Measurements from ENCODE around the gene SFXN4.

Gene SFXN4, protein sequence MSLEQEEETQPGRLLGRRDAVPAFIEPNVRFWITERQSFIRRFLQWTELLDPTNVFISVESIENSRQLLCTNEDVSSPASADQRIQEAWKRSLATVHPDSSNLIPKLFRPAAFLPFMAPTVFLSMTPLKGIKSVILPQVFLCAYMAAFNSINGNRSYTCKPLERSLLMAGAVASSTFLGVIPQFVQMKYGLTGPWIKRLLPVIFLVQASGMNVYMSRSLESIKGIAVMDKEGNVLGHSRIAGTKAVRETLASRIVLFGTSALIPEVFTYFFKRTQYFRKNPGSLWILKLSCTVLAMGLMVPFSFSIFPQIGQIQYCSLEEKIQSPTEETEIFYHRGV

GRCh38 chr10:119165171-119166117 lies at the start of gene SFXN4:
SFXN4 (minus strand) TSS chr10:119165714; CDS start chr10:119165647, 67 bp downstream.
- DNase-seq (ENCODE audit: low read depth): no peak
- H3K4me3 ChIP-seq (ENCODE audit: low read depth, low read length): peak within 1 kb of the TSS; percentile 68

DNA sequence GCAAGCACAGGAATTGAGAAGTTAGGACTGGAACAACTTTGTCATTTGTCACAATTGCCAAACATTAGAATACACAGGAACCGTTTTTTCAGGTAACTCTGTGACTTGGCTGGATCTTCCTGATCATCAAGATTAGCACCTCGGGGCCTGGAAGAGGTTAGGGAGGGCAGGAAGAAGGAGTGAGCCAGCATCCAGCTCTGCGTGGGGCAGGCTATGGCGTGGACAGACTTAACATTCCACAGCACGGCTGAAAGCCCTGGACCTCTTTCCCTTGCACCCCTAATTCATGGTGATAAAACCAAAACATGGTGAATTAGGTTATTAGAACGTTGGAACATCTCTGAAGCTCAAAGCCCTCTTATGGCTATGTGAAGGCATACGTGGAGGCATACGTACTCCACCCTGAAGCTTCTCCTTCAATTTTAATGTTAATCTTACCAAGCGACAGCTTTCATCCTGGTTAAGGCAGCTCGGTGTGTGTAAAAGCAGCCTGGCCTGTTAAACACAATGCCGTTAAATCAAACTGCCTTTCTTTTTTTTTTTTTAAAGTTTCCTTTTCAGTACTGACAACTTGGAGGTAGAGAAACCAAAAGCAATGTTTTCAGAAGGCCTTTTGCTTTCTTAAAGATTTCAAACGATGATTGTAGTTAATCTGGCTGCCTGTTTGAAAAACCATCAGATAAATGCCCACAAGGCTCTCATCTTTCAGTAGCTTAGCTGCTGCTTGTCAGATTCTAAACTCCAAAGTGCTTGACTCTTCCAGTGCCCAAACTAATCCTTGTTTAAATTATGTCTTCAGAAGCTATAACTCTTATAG lies 46.3 kb upstream of the SFXN4 start:
- DNase-seq (ENCODE audit: low read depth): no peak
- no peak overlapping the region for H3K4me3 ChIP-seq (ENCODE audit: low read depth, low read length)

GRCh38 chr10:119211176-119211575 lies 45.7 kb upstream of the SFXN4 start:
- no peak for DNase-seq (ENCODE audit: low read depth)

DNA sequence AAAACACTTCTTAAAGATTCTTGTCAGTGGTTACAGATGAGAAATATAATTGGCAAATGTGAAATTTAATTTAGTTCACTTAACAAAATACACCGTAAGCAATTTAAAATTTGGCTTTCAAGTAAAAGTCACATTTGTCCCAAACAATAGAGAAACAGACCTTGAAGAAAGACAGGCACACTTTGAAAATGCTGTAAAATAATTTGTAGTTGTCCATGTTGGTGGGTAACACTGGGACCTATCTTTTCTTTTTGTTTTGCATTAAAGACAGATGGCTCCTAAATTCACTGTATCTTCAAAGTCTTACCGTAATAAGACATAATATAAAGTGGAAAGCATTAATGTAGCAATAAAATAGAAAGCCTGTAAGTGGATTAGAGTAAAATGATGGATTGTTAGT lies 45.1 kb upstream of the SFXN4 start:
- no peak for DNase-seq (ENCODE audit: low read depth)
- H3K4me3 ChIP-seq (ENCODE audit: low read depth, low read length): no peak overlapping the region

More at GRCh38 chr10:119211176-119211575, 45.7 kb upstream of the SFXN4 start:
- H3K4me3 ChIP-seq (ENCODE audit: low read depth, low read length): no peak overlapping the region

DNA sequence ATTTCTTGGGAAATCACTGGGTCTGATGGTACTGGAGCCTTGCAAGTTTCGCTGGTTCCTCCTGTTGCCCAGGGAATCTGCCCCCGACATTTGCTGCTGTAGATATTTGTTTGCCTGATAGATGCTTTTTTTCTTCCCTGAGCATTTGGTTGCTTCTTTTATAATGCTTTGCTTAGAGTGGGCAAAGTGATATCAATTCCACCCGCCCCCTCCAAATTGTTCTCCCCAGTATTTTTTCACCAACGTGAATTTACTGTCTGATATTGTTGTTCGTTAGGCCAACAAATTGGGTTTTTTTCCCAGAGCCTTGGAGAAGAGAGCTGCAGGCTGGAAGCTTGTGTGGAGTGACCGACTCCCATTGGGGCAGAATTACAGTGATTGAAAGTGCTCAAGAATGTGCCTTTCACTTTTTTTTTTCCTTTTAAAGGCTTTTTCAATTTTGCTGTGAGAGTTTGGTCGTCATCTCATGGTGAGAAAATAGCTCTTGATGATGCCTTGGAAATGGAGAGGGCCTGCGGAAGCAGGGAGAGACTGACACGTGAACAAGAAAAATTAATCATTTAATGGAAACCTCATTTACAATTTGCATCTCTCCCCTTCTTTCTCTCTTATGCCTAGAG lies 44.3 kb upstream of the SFXN4 start:
- no peak for DNase-seq (ENCODE audit: low read depth)
- H3K4me3 ChIP-seq (ENCODE audit: low read depth, low read length): peak overlapping the region; percentile 74

DNA sequence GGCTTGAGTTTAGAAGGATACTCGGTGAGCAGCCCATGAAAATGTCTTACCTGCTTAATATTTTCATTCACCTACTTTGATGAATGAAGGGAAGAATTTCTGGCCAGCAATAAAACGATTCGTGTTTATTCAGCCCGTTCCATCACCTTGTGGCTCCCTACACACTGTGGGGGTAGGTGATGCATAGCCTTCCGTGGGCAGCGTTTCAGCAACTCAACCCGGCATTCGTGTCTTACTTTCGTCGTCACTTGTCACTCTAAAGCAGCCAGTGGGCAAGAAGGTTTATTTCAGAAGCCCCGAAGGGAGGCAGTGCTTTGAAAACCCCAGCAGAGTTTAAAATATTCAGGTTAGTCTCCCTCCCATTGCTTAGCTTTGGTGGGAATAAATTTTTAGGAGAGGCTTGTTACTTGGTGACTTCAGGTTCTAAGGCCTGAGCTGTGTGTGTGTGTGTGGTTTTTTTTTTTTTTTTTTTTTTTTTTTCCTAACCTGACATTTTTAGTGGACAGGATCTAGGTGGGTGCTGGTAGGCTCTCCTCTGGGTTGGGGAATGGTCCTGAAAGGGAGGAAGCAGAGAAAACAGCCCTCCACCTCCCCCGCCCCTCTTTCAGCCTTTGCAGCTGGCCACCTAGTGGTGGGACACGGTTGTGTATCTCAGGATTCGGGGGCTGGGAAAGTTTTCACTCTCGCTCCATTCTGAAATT lies 43.7 kb upstream of the SFXN4 start:
- DNase-seq (ENCODE audit: low read depth): no peak

DNA sequence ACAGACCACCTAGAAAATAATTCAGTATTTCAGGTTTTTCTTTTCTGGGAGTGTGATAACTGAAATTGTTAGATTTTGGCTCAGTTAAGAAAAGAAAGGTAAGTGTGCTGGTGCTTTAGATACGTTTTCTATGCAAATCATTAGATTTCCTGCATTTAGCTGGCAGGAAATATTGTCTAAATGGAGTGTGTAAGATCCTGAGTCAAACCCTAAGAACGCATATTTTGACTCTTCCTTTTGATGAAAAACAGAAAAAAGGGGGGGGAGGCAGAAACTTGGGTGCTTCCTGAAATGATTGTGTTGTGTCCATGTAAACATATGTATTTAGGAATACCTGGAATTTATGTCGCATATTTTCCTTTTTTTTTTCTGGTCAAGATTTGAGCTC lies 43.0 kb upstream of the SFXN4 start:
- peak overlapping the region; percentile 74 for H3K4me3 ChIP-seq (ENCODE audit: low read depth, low read length)
- no peak for DNase-seq (ENCODE audit: low read depth)

More for the DNA sequence above, 43.7 kb upstream of the SFXN4 start:
- peak overlapping the region; percentile 74 for H3K4me3 ChIP-seq (ENCODE audit: low read depth, low read length)

- DNase-seq (ENCODE audit: low read depth): no peak
- peak overlapping the region; percentile 74 for H3K4me3 ChIP-seq (ENCODE audit: low read depth, low read length)
Observed at GRCh38 chr10:119207713-119208552, 42.4 kb upstream of the SFXN4 start.

DNA sequence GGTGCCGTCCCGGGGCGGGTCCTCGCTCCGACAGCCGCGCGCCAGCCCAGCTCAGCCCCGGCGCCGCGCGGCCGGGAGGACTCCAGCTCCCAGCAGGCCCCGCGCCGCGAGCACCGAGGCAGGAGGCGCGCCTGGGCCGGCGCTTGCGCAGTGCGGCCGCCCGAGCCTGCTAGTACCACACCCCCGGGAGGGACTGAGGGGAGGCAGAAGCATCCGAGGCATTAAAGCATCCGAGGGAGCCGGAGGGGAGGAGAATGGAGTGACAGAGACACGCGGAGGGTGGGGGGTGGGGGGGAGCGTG lies 41.8 kb upstream of the SFXN4 start, which contains the start of gene GRK5:
Gene GRK5, plus strand, starts transcription at position 206 of the 301 bp plus-strand sequence. CDS start 347 bp downstream, outside the sequence.
- peak within 1 kb of the TSS; percentile 74 for H3K4me3 ChIP-seq (ENCODE audit: low read depth, low read length)
- peak; percentile 92 for DNase-seq (ENCODE audit: low read depth)

- H3K4me3 ChIP-seq (ENCODE audit: low read depth, low read length): peak overlapping the region; percentile 74
- no peak for DNase-seq (ENCODE audit: low read depth)
Observed at GRCh38 chr10:119206603-119207365, 41.3 kb upstream of the SFXN4 start.

DNA sequence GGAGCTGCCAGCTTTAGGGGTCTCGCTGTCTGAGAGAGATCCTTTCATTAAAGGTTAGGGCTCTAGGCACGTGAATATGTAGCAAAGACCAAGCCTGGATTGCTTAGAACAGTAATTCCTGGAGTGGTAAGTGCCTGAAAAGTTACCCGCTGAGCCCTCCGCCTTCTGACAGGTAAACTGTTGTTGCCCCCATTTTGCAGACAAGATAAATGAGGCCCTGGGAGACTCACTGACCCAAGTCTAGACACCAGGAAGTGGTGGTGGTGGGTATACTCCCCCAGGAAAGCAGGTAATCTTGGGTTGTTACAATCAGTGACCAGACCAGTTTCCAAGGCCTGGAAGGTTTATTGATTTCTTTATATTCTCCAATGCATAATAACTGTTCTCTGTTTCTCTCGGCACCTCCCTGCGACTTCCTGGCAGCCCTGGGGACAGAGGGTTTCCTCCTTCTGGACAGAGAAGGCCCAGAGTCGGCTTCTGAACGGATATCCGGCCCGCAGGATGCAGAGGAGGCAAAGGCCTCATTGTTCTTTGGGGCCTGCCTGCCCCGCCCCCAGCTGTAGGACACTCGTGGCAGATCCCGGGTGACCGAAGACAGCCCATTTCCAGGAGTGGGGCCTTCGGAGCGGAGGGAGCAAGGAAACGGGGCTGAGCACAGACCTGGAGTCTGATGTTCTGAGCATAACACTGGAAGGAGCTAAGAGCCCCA lies 40.5 kb upstream of the SFXN4 start:
- DNase-seq (ENCODE audit: low read depth): no peak

DNA sequence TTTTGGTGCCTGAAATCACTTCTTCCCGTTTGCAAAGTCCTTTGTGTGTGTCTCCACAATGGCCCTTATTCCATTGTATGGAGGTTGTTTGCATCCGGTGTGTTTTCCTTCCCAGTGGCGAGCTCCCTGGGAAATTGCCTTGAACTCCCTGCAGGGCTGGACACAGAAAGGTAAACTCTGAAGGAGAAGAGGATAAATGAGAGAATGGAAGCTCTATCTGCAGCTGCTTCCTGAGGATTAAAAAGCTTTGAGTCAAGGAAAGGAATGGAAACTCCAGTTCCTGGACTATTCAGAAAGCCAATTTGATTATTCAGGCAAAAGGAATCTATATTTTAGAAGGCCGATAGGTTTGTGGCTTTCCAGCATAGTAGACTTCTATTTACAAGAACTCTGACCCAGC lies 37.5 kb upstream of the SFXN4 start:
- no peak for DNase-seq (ENCODE audit: low read depth)

More for the DNA sequence above, 40.5 kb upstream of the SFXN4 start:
- peak overlapping the region; percentile 74 for H3K4me3 ChIP-seq (ENCODE audit: low read depth, low read length)

DNA sequence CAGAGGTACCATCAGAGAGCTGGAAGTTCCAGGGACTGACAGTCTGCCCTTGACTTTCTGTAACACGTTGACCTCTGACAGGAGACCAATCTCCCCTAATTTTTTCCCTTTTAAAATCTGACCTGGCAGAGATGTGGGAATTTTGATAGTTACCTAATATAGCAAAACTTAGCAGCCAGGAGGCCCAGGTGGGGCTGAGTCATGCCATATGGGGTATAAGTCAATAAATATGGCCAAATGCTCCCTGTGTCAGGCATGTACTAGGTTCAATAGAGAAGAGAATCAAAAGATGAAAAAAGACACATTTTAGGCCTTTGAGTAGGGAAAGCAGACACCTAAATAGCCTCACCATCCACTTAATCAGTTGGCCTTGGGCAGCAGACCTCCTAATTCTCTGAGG lies 35.7 kb upstream of the SFXN4 start:
- H3K4me3 ChIP-seq (ENCODE audit: low read depth, low read length): no peak overlapping the region
- DNase-seq (ENCODE audit: low read depth): no peak

More for the DNA sequence above, 37.5 kb upstream of the SFXN4 start:
- no peak overlapping the region for H3K4me3 ChIP-seq (ENCODE audit: low read depth, low read length)

DNA sequence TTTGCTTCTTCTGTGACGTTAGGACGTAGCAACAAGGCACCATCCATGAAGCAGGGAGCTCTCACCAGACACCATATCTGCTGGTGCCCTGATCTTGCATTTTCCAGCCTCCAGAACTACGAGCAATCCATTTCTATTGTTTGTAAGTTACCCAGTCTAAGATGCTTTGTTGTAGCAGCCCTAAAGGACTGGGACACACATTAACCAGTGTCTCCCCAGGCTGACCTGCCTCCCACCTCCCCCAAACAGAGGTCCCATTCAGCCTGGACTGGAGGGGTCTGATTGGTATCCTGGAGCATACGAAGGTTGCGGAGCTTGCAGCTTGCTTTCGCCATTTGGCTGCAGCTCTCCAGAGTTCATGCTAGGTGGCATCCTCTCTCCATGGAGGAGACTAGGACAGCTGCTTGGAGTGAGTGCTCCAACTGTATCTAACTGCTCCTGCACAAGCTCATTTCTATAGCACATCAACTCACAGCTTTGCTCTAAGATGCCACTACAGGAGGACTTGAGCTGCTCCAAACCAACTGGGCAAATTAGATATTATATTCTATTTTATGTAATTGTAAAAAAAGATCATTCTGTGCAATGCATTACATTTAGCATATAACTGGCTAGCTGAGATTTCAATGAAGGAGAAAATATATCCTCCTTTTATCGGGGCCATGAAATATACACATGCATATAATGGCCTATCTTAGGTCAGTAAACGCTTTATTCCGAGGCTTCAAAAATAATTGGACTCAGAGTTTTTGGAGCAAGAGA lies 33.9 kb upstream of the SFXN4 start:
- H3K4me3 ChIP-seq (ENCODE audit: low read depth, low read length): no peak overlapping the region
- DNase-seq (ENCODE audit: low read depth): no peak

- H3K4me3 ChIP-seq (ENCODE audit: low read depth, low read length): no peak overlapping the region
Observed at GRCh38 chr10:119198438-119198837, 32.9 kb upstream of the SFXN4 start.

GRCh38 chr10:119197921-119198320 lies 32.4 kb upstream of the SFXN4 start:
- DNase-seq (ENCODE audit: low read depth): no peak
- H3K4me3 ChIP-seq (ENCODE audit: low read depth, low read length): no peak overlapping the region

More at GRCh38 chr10:119198438-119198837, 32.9 kb upstream of the SFXN4 start:
- DNase-seq (ENCODE audit: low read depth): no peak

All from skeletal muscle cell (primary cell).